ENCODE results near the gene OR52N2.

GRCh38 chr11:5847711-5848110 lies 39.0 kb downstream of the OR52N2 start:
- TF ChIP-seq CTCF (conservative IDR thresholded peaks at IDR 0.05; ENCODE audit: low read length) (no peak), EZH2phosphoT487 (IDR thresholded peaks at IDR 0.05; ENCODE audit: borderline replicate concordance, low read depth, low read length) (no peak)

Measured in OCI-LY7 (cell line).